ENCODE data around the gene MOB1B. TPM values are rescaled to one million over a fixed set of nuclear protein-coding genes. Genes with fewer than 3 reads are reported as not detected.

MOB1B gene
- total RNA-seq, 1 donor, result 14.1 TPM

DNA sequence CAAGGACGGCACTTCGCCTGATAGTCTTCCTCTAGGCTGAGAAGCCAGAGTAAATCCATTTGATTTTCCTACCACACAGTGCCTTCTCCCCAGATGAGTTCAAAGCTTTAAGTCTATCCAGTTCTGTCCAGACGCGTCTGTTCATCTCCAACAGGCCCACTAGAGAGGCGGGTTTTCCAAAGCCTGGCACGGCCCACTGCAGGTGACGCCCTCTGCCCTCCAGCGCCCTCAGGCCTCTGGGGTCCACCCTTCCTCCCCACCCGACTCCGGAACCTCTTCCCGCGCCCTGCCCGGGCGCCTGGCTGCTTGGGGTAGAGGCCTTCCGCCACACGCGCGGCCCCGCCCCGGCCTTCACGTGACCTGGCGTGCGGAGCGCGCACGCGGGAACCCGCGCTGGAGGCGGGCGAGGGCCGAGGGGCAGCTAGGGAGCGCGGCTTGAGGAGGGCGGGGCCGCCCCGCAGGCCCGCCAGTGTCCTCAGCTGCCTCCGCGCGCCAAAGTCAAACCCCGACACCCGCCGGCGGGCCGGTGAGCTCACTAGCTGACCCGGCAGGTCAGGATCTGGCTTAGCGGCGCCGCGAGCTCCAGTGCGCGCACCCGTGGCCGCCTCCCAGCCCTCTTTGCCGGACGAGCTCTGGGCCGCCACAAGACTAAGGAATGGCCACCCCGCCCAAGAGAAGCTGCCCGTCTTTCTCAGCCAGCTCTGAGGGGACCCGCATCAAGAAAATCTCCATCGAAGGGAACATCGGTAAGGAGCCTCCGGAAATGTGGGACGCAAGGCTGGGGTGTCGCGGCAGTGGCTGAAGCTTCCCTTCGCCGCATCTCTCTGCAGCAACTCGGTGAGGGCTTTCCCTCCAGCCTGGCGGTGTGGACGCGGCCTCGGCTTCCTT lies 91.3 kb downstream of the MOB1B start, which contains the start of gene DCK:
TSS of gene DCK (plus strand) at position 469 of the 888 bp plus-strand sequence. CDS start at position 656, 187 bp downstream.
- DNase-seq (ENCODE audit: insufficient read length, low spot score, missing footprints), result peak; percentile 97
- H3K9me3 ChIP-seq (ENCODE audit: low read depth, low read length), result no peaks in the 10 kb centered on the region
- H3K4me2 ChIP-seq (ENCODE audit: insufficient read depth, low read length), result peak within 1 kb of the TSS; percentile 92
- H2AFZ ChIP-seq (ENCODE audit: low read length), result peak within 1 kb of the TSS; percentile 93
- no peaks in the 10 kb centered on the region for H4K20me1 ChIP-seq (ENCODE audit: insufficient read depth, low read length)
- peaks cover 48% of the 10 kb centered on the region for H3K79me2 ChIP-seq (ENCODE audit: insufficient read depth, low read length)
- peaks cover 2% of the 10 kb centered on the region for H3K36me3 ChIP-seq (ENCODE audit: insufficient read depth, low read length)
- H3K27me3 ChIP-seq (ENCODE audit: insufficient read depth, low read length), result no peaks in the 10 kb centered on the region
- peak within 1 kb of the TSS; percentile 84 for H3K27ac ChIP-seq (ENCODE audit: low read depth, low read length)
- peaks cover 19% of the 10 kb centered on the region for H3K4me1 ChIP-seq (ENCODE audit: insufficient read depth, low read length)
- TF ChIP-seq, protein P1, sequence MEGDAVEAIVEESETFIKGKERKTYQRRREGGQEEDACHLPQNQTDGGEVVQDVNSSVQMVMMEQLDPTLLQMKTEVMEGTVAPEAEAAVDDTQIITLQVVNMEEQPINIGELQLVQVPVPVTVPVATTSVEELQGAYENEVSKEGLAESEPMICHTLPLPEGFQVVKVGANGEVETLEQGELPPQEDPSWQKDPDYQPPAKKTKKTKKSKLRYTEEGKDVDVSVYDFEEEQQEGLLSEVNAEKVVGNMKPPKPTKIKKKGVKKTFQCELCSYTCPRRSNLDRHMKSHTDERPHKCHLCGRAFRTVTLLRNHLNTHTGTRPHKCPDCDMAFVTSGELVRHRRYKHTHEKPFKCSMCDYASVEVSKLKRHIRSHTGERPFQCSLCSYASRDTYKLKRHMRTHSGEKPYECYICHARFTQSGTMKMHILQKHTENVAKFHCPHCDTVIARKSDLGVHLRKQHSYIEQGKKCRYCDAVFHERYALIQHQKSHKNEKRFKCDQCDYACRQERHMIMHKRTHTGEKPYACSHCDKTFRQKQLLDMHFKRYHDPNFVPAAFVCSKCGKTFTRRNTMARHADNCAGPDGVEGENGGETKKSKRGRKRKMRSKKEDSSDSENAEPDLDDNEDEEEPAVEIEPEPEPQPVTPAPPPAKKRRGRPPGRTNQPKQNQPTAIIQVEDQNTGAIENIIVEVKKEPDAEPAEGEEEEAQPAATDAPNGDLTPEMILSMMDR (IDR thresholded peaks at IDR 0.05; ENCODE audit: extremely low read depth, low read depth, low read length), result no peak
- H3K4me3 ChIP-seq (ENCODE audit: insufficient read depth, low read length), result peak within 1 kb of the TSS; percentile 96

DNA sequence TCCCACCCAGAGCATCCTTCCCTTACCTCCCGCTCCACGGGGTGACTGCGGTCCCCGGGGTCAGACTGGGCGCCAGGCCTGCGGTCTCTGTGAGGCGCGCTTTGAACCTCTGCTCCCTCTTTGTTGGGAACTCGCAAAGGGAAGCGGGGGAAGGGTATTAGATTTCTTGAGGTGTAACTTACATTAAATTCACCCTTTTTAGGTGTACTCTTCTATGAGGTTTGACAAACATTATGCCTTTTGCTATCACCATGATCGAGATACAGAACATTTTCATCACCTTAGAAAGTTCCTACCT lies 91.8 kb downstream of the MOB1B start:
- H3K4me1 ChIP-seq (ENCODE audit: insufficient read depth, low read length), result peaks cover 19% of the 10 kb centered on the region
- H3K9me3 ChIP-seq (ENCODE audit: low read depth, low read length), result no peaks in the 10 kb centered on the region
- peak overlapping the region; percentile 93 for H2AFZ ChIP-seq (ENCODE audit: low read length)
- peak overlapping the region; percentile 92 for H3K4me2 ChIP-seq (ENCODE audit: insufficient read depth, low read length)
- H3K27ac ChIP-seq (ENCODE audit: low read depth, low read length), result peak overlapping the region; percentile 84
- H3K36me3 ChIP-seq (ENCODE audit: insufficient read depth, low read length), result peaks cover 8% of the 10 kb centered on the region
- peaks cover 53% of the 10 kb centered on the region for H3K79me2 ChIP-seq (ENCODE audit: insufficient read depth, low read length)
- TF ChIP-seq, protein P1 (IDR thresholded peaks at IDR 0.05; ENCODE audit: extremely low read depth, low read depth, low read length), result no peak
- H3K4me3 ChIP-seq (ENCODE audit: insufficient read depth, low read length), result peak overlapping the region; percentile 96
- no peak for DNase-seq (ENCODE audit: insufficient read length, low spot score, missing footprints)
- no peaks in the 10 kb centered on the region for H3K27me3 ChIP-seq (ENCODE audit: insufficient read depth, low read length)
- no peaks in the 10 kb centered on the region for H4K20me1 ChIP-seq (ENCODE audit: insufficient read depth, low read length)

DNA sequence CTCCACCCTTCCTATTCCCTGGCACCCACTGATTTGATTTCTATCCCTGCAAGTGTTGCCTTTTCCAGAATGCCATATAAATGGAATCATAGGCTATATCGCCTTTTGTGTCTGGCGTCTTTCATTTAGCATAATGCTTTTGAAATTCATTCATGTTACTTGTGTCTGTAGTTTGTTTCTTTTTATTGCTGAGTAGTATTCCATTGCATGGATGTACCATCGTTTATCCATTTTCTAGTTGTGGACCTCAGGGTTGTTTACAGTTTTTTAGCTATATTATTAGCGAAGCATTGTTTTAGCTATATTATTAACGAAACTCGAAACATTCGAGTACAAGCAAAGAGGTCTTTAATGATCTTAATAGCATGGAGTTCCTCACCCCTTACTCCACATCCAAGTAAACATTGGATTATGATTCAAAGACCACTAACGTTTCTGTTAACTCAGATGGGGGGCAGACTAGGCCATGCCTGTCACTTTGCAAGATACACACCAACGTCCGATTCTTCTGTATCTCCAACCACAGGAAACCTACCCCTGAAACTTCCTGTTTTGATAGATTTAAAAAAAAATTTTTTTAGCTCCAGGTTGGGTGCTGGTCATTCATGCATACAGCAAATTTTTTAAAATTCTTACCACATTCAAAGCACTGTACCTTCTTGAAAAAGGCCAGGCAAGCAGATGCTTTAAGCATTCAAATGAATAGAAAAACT lies 92.4 kb downstream of the MOB1B start:
- TF ChIP-seq, protein P1 (IDR thresholded peaks at IDR 0.05; ENCODE audit: extremely low read depth, low read depth, low read length), result no peak
- H2AFZ ChIP-seq (ENCODE audit: low read length), result peak overlapping the region; percentile 93
- H4K20me1 ChIP-seq (ENCODE audit: insufficient read depth, low read length), result no peaks in the 10 kb centered on the region
- H3K36me3 ChIP-seq (ENCODE audit: insufficient read depth, low read length), result peaks cover 11% of the 10 kb centered on the region
- peaks cover 56% of the 10 kb centered on the region for H3K79me2 ChIP-seq (ENCODE audit: insufficient read depth, low read length)
- peak overlapping the region; percentile 96 for H3K4me3 ChIP-seq (ENCODE audit: insufficient read depth, low read length)
- peak overlapping the region; percentile 84 for H3K27ac ChIP-seq (ENCODE audit: low read depth, low read length)
- no peaks in the 10 kb centered on the region for H3K27me3 ChIP-seq (ENCODE audit: insufficient read depth, low read length)
- no peak for DNase-seq (ENCODE audit: insufficient read length, low spot score, missing footprints)
- peaks cover 19% of the 10 kb centered on the region for H3K4me1 ChIP-seq (ENCODE audit: insufficient read depth, low read length)
- no peaks in the 10 kb centered on the region for H3K9me3 ChIP-seq (ENCODE audit: low read depth, low read length)
- H3K4me2 ChIP-seq (ENCODE audit: insufficient read depth, low read length), result peak overlapping the region; percentile 92

DNA sequence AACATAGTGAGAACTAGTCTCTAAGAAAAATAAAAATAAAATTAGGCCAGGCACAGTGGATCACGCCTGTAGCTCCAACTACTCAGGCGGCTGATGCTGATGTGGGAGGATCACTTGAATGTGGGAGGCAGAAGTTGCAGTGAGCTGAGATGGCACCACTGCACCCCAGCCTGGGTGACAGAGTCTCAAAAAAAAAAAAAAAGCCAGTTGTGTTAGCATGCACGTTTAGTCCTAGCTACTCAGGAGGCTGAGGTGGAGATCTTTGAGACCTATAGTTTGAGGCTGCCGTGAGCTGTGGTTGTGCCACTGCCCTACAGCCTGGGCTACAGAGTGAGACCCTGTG lies 93.8 kb downstream of the MOB1B start:
- peaks cover 11% of the 10 kb centered on the region for H3K36me3 ChIP-seq (ENCODE audit: insufficient read depth, low read length)
- no peak overlapping the region for H3K27ac ChIP-seq (ENCODE audit: low read depth, low read length)
- H3K79me2 ChIP-seq (ENCODE audit: insufficient read depth, low read length), result peaks cover 68% of the 10 kb centered on the region
- H2AFZ ChIP-seq (ENCODE audit: low read length), result no peak overlapping the region
- no peaks in the 10 kb centered on the region for H4K20me1 ChIP-seq (ENCODE audit: insufficient read depth, low read length)
- no peak for DNase-seq (ENCODE audit: insufficient read length, low spot score, missing footprints)
- H3K4me2 ChIP-seq (ENCODE audit: insufficient read depth, low read length), result peak overlapping the region; percentile 38
- H3K4me1 ChIP-seq (ENCODE audit: insufficient read depth, low read length), result peaks cover 19% of the 10 kb centered on the region
- H3K27me3 ChIP-seq (ENCODE audit: insufficient read depth, low read length), result no peaks in the 10 kb centered on the region
- TF ChIP-seq, protein P1 (IDR thresholded peaks at IDR 0.05; ENCODE audit: extremely low read depth, low read depth, low read length), result no peak
- H3K4me3 ChIP-seq (ENCODE audit: insufficient read depth, low read length), result no peak overlapping the region
- no peaks in the 10 kb centered on the region for H3K9me3 ChIP-seq (ENCODE audit: low read depth, low read length)

Data from osteoblast (primary cell).